ENCODE measurements around the gene WBP2. TPM values are rescaled to one million over a fixed set of nuclear protein-coding genes. Genes with fewer than 3 reads are reported as not detected.

WBP2 gene
- total and polyA plus RNA-seq, 10 of the 15 experiments (the other 5 are each of a cell fraction or from before 2014, with no cell fraction given): 1.5 to 57.3 (median 27.5) TPM

DNA sequence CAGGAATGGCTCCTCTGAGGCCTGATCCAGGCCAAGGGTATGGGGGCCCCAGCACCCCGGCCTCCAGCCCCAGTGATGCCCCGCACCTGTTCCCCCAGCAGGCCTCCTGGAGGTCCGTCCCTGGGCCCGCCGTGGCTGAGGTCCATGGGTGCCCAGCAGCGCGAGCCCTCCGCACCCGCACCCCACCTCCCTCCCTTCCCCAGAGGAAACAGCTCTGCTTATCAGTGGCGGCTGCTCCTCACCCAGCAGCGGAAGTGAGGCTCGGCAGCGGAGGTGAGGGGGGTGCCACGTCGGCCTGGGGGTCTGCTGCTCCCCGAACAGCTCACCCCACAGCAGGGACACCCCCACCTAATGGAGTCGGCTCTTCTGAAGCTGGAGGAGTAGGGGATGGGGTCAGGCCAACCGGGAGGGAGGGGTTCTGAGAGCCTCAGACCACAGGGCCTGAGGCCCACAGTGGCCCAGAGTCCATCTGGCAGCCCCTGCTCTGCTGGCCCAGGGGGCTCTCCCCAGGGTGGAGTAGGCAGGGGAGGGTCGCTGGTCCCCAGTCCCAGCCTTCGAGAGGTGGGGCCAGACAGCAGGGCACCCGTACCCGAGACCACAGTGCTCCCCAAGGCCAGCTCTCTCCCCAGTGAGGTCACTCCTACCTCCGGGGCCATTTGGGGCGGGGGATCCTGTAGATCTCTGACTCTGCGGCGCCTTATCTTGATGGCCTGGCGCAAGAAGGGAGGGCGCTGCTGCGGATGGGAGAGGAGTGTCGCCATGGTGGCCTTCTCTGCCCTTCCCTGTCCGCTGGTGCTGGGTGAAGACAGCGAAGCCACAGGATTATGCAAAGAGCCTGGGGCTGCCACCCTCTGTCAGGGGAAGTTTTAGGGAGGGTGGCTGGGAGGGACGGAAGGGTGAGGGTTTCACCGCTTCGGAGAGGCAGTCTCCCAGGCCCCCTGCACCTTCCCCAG, 11.3 kb downstream of the WBP2 start, which contains the start of gene UNC13D (continued):
- TF ChIP-seq, protein P1, sequence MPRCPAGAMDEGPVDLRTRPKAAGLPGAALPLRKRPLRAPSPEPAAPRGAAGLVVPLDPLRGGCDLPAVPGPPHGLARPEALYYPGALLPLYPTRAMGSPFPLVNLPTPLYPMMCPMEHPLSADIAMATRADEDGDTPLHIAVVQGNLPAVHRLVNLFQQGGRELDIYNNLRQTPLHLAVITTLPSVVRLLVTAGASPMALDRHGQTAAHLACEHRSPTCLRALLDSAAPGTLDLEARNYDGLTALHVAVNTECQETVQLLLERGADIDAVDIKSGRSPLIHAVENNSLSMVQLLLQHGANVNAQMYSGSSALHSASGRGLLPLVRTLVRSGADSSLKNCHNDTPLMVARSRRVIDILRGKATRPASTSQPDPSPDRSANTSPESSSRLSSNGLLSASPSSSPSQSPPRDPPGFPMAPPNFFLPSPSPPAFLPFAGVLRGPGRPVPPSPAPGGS (IDR thresholded peaks at IDR 0.05; ENCODE audit: borderline replicate concordance, insufficient read depth, low read depth, low read length, poor library complexity, severe bottlenecking): no peak
- TF ChIP-seq, protein P2, sequence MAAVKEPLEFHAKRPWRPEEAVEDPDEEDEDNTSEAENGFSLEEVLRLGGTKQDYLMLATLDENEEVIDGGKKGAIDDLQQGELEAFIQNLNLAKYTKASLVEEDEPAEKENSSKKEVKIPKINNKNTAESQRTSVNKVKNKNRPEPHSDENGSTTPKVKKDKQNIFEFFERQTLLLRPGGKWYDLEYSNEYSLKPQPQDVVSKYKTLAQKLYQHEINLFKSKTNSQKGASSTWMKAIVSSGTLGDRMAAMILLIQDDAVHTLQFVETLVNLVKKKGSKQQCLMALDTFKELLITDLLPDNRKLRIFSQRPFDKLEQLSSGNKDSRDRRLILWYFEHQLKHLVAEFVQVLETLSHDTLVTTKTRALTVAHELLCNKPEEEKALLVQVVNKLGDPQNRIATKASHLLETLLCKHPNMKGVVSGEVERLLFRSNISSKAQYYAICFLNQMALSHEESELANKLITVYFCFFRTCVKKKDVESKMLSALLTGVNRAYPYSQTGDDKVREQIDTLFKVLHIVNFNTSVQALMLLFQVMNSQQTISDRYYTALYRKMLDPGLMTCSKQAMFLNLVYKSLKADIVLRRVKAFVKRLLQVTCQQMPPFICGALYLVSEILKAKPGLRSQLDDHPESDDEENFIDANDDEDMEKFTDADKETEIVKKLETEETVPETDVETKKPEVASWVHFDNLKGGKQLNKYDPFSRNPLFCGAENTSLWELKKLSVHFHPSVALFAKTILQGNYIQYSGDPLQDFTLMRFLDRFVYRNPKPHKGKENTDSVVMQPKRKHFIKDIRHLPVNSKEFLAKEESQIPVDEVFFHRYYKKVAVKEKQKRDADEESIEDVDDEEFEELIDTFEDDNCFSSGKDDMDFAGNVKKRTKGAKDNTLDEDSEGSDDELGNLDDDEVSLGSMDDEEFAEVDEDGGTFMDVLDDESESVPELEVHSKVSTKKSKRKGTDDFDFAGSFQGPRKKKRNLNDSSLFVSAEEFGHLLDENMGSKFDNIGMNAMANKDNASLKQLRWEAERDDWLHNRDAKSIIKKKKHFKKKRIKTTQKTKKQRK (IDR thresholded peaks at IDR 0.05; ENCODE audit: low read depth, low read length): no peak
- no peak for TF ChIP-seq KDM1A (IDR thresholded peaks at IDR 0.05; ENCODE audit: borderline replicate concordance)
- TF ChIP-seq, protein P3, sequence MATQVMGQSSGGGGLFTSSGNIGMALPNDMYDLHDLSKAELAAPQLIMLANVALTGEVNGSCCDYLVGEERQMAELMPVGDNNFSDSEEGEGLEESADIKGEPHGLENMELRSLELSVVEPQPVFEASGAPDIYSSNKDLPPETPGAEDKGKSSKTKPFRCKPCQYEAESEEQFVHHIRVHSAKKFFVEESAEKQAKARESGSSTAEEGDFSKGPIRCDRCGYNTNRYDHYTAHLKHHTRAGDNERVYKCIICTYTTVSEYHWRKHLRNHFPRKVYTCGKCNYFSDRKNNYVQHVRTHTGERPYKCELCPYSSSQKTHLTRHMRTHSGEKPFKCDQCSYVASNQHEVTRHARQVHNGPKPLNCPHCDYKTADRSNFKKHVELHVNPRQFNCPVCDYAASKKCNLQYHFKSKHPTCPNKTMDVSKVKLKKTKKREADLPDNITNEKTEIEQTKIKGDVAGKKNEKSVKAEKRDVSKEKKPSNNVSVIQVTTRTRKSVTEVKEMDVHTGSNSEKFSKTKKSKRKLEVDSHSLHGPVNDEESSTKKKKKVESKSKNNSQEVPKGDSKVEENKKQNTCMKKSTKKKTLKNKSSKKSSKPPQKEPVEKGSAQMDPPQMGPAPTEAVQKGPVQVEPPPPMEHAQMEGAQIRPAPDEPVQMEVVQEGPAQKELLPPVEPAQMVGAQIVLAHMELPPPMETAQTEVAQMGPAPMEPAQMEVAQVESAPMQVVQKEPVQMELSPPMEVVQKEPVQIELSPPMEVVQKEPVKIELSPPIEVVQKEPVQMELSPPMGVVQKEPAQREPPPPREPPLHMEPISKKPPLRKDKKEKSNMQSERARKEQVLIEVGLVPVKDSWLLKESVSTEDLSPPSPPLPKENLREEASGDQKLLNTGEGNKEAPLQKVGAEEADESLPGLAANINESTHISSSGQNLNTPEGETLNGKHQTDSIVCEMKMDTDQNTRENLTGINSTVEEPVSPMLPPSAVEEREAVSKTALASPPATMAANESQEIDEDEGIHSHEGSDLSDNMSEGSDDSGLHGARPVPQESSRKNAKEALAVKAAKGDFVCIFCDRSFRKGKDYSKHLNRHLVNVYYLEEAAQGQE (IDR thresholded peaks at IDR 0.05; ENCODE audit: low read depth, low read length): no peak
- TF ChIP-seq MEF2A (IDR thresholded peaks at IDR 0.05; ENCODE audit: insufficient read depth, low read depth, low read length): no peak
- TF ChIP-seq NBN (IDR thresholded peaks at IDR 0.05): 0 out of 2 replicates have a peak, but pooled peaks have one; percentile 59
- TF ChIP-seq, protein P4, sequence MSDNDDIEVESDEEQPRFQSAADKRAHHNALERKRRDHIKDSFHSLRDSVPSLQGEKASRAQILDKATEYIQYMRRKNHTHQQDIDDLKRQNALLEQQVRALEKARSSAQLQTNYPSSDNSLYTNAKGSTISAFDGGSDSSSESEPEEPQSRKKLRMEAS (IDR thresholded peaks at IDR 0.05; ENCODE audit: low read depth, low read length): no peak
- TF ChIP-seq, protein P5, sequence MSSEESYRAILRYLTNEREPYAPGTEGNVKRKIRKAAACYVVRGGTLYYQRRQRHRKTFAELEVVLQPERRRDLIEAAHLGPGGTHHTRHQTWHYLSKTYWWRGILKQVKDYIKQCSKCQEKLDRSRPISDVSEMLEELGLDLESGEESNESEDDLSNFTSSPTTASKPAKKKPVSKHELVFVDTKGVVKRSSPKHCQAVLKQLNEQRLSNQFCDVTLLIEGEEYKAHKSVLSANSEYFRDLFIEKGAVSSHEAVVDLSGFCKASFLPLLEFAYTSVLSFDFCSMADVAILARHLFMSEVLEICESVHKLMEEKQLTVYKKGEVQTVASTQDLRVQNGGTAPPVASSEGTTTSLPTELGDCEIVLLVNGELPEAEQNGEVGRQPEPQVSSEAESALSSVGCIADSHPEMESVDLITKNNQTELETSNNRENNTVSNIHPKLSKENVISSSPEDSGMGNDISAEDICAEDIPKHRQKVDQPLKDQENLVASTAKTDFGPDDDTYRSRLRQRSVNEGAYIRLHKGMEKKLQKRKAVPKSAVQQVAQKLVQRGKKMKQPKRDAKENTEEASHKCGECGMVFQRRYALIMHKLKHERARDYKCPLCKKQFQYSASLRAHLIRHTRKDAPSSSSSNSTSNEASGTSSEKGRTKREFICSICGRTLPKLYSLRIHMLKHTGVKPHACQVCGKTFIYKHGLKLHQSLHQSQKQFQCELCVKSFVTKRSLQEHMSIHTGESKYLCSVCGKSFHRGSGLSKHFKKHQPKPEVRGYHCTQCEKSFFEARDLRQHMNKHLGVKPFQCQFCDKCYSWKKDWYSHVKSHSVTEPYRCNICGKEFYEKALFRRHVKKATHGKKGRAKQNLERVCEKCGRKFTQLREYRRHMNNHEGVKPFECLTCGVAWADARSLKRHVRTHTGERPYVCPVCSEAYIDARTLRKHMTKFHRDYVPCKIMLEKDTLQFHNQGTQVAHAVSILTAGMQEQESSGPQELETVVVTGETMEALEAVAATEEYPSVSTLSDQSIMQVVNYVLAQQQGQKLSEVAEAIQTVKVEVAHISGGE (CRISPR knock-in tag; IDR thresholded peaks at IDR 0.05): no peak
- TF ChIP-seq RELA (IDR thresholded peaks at IDR 0.05; ENCODE audit: borderline replicate concordance, partially characterized antibody): no peak
- TF ChIP-seq, protein P6, sequence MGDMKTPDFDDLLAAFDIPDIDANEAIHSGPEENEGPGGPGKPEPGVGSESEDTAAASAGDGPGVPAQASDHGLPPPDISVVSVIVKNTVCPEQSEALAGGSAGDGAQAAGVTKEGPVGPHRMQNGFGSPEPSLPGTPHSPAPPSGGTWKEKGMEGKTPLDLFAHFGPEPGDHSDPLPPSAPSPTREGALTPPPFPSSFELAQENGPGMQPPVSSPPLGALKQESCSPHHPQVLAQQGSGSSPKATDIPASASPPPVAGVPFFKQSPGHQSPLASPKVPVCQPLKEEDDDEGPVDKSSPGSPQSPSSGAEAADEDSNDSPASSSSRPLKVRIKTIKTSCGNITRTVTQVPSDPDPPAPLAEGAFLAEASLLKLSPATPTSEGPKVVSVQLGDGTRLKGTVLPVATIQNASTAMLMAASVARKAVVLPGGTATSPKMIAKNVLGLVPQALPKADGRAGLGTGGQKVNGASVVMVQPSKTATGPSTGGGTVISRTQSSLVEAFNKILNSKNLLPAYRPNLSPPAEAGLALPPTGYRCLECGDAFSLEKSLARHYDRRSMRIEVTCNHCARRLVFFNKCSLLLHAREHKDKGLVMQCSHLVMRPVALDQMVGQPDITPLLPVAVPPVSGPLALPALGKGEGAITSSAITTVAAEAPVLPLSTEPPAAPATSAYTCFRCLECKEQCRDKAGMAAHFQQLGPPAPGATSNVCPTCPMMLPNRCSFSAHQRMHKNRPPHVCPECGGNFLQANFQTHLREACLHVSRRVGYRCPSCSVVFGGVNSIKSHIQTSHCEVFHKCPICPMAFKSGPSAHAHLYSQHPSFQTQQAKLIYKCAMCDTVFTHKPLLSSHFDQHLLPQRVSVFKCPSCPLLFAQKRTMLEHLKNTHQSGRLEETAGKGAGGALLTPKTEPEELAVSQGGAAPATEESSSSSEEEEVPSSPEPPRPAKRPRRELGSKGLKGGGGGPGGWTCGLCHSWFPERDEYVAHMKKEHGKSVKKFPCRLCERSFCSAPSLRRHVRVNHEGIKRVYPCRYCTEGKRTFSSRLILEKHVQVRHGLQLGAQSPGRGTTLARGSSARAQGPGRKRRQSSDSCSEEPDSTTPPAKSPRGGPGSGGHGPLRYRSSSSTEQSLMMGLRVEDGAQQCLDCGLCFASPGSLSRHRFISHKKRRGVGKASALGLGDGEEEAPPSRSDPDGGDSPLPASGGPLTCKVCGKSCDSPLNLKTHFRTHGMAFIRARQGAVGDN (IDR thresholded peaks at IDR 0.05): peak; percentile 71

Measured in GM12878 (cell line).